Measurements from ENCODE around the gene LGI4.

Gene LGI4

GRCh38 chr19:35122687-35123551, 11.9 kb downstream of the LGI4 start:
- DNase-seq = no peak

- DNase-seq = no peak
Observed at GRCh38 chr19:35120898-35121297, 14.0 kb downstream of the LGI4 start.

GRCh38 chr19:35120492-35120891, 14.4 kb downstream of the LGI4 start:
- DNase-seq = peak; percentile 11

- DNase-seq = no peak
Observed at GRCh38 chr19:35119578-35120155, 15.2 kb downstream of the LGI4 start.

GRCh38 chr19:35119091-35119490, 15.8 kb downstream of the LGI4 start:
- no peak for DNase-seq

GRCh38 chr19:35118268-35119020, 16.4 kb downstream of the LGI4 start:
- DNase-seq = no peak

GRCh38 chr19:35117799-35118198, 17.1 kb downstream of the LGI4 start:
- no peak for DNase-seq

GRCh38 chr19:35117116-35117515, 17.7 kb downstream of the LGI4 start:
- no peak for DNase-seq

- no peak for DNase-seq
Observed at GRCh38 chr19:35116072-35116801, 18.6 kb downstream of the LGI4 start.

GRCh38 chr19:35115177-35115951, 19.5 kb downstream of the LGI4 start, which contains the start of gene FXYD3:
TSS of gene FXYD3 (plus strand) at chr19:35115823. CDS start at chr19:35119377, 3,554 bp downstream.
- no peak for DNase-seq

- DNase-seq = no peak
Observed at GRCh38 chr19:35114353-35115176, 20.3 kb downstream of the LGI4 start.

GRCh38 chr19:35112995-35113688, 21.7 kb downstream of the LGI4 start:
- DNase-seq = no peak

GRCh38 chr19:35110974-35111373, 23.9 kb downstream of the LGI4 start:
- DNase-seq = no peak

GRCh38 chr19:35109395-35110112, 25.3 kb downstream of the LGI4 start:
- DNase-seq = no peak

- DNase-seq = no peak
Observed at GRCh38 chr19:35108730-35109129, 26.1 kb downstream of the LGI4 start.

- no peak for DNase-seq
Observed at GRCh38 chr19:35107545-35107944, 27.3 kb downstream of the LGI4 start.

- no peak for DNase-seq
Observed at GRCh38 chr19:35106898-35107541, 27.8 kb downstream of the LGI4 start.

- DNase-seq = no peak
Observed at GRCh38 chr19:35106291-35106583, 28.6 kb downstream of the LGI4 start.
